H1 (cell line): ENCODE results near the gene RABGGTA. TPM values are rescaled to one million over a fixed set of nuclear protein-coding genes. Genes with fewer than 3 reads are reported as not detected.

Experiments
- CTCF ChIA-PET: fragments of 300-600 bp; sonication (Branson Sonifier 250); formaldehyde crosslinking; loops from one replicate; lab custom pipeline; 2021; ENCODE audit not compliant: partially characterized antibody; lab: Charles Lee
- POLR2A ChIA-PET: fragments of 300-600 bp; sonication (Branson Sonifier 250); formaldehyde crosslinking; loops from one replicate; lab custom pipeline; 2021; ENCODE audit warnings: inconsistent platforms; ENCODE audit not compliant: partially characterized antibody; lab: Charles Lee
- DNase-seq, 2 experiments: peaks; one replicate each; pipeline versions ENCODE4 v3.0.0 to v3.0.0-alpha.2; 2010 to 2022; ENCODE audit warnings: low spot score in 2 of 2, low read depth in 1 of 2, mixed read lengths in 1 of 2
- FAIRE-seq: peaks from 2 replicates; lab custom pipeline; 2011; peaks lifted over from hg19 to GRCh38; lab: Jason Lieb, UNC
- H2AFZ ChIP-seq: 2 replicates; pipeline ENCODE4 v1.8.1; 2012; ENCODE audit warnings: low read length, inconsistent platforms
- H2AK5ac ChIP-seq: 2 replicates; pipeline ENCODE4 v1.6.1; 2013; ENCODE audit warnings: low read depth, low read length
- H2BK120ac ChIP-seq: replicated peaks from 2 replicates; pipeline ENCODE3; 2013; ENCODE audit warnings: low read depth, low read length, inconsistent platforms
- H2BK12ac ChIP-seq: 2 replicates; pipeline ENCODE4 v1.6.1; 2013; ENCODE audit warnings: low read depth, low read length
- H2BK15ac ChIP-seq: 2 replicates; pipeline ENCODE4 v1.6.1; 2013; ENCODE audit warnings: low read length
- H2BK20ac ChIP-seq: 2 replicates; pipeline ENCODE4 v1.6.1; 2013; ENCODE audit warnings: low read length
- H2BK5ac ChIP-seq: 2 replicates; pipeline ENCODE4 v1.6.1; 2013; ENCODE audit warnings: low read depth, low read length
- H3K14ac ChIP-seq: 2 replicates; pipeline ENCODE4 v1.6.1; 2013; ENCODE audit warnings: inconsistent platforms; ENCODE audit not compliant: insufficient read length
- H3K18ac ChIP-seq: 2 replicates; pipeline ENCODE4 v1.6.1; 2013; ENCODE audit warnings: low read length; ENCODE audit errors: extremely low read depth
- H3K23ac ChIP-seq: 2 replicates; pipeline ENCODE4 v1.6.1; 2013; ENCODE audit warnings: inconsistent platforms; ENCODE audit not compliant: insufficient read length
- H3K23me2 ChIP-seq: 2 replicates; pipeline ENCODE4 v1.6.1; 2013; ENCODE audit warnings: low read depth, low read length
- H3K27ac ChIP-seq: 2 replicates; pipeline ENCODE4 v1.6.1; 2011; ENCODE audit warnings: low read depth, low read length, inconsistent platforms
- H3K27me3 ChIP-seq, 4 experiments: replicated peaks in 1 of 4; 1 replicate in 1 of 4; 2 replicates in 3 of 4; pipeline versions ENCODE4 v1.6.1 to v1.8.1; 2011 to 2013; ENCODE audit warnings: low read length in 3 of 4, mild to moderate bottlenecking in 3 of 4, inconsistent platforms in 2 of 4, mixed read lengths in 2 of 4, moderate library complexity in 1 of 4; ENCODE audit not compliant: control insufficient read depth in 3 of 4, insufficient read depth in 3 of 4; ENCODE audit errors: extremely low read depth in 1 of 4
- H3K36me3 ChIP-seq, 4 experiments: 2 replicates each; pipeline versions ENCODE4 v1.6.1 to v1.8.1; 2011 to 2013; ENCODE audit warnings: mild to moderate bottlenecking in 4 of 4, low read length in 3 of 4, moderate library complexity in 2 of 4, control low read depth in 1 of 4, inconsistent platforms in 1 of 4; ENCODE audit not compliant: insufficient read depth in 4 of 4, control insufficient read depth in 2 of 4
- H3K4ac ChIP-seq: replicated peaks from 2 replicates; pipeline ENCODE3; 2013; ENCODE audit warnings: low read length, low read depth, mixed read lengths, inconsistent platforms; ENCODE audit not compliant: insufficient read length
- H3K4me1 ChIP-seq, 4 experiments: replicated peaks in 1 of 4; 1 replicate in 1 of 4; 2 replicates in 3 of 4; pipeline versions ENCODE4 v1.6.1 to v1.8.1; 2011 to 2013; ENCODE audit warnings: low read length in 3 of 4, inconsistent platforms in 2 of 4, mixed read lengths in 1 of 4; ENCODE audit not compliant: insufficient read depth in 4 of 4, control insufficient read depth in 3 of 4
- H3K4me2 ChIP-seq, 2 experiments: 2 replicates each; pipeline versions ENCODE4 v1.6.1 to v1.8.1; 2011 to 2013; ENCODE audit warnings: low read depth in 2 of 2, low read length in 2 of 2, control low read depth in 1 of 2, inconsistent platforms in 1 of 2, mild to moderate bottlenecking in 1 of 2; ENCODE audit not compliant: insufficient read depth in 1 of 2
- H3K4me3 ChIP-seq, 4 experiments: fragments of 200-600, 300-600 bp in 1 of 4; sonication (generic), shearing (Covaris generic), sonication (Bioruptor Twin) in 1 of 4; 2 replicates each; pipeline versions ENCODE4 v1.5.1 to v1.8.1; 2011 to 2016; ENCODE audit warnings: low read length in 4 of 4, low read depth in 3 of 4, control low read depth in 2 of 4, inconsistent platforms in 2 of 4, mild to moderate bottlenecking in 2 of 4, mixed read lengths in 1 of 4, moderate library complexity in 1 of 4; ENCODE audit not compliant: insufficient read depth in 2 of 4; ENCODE audit errors: extremely low read depth in 1 of 4
- H3K56ac ChIP-seq: replicated peaks from 2 replicates; pipeline ENCODE3; 2013; ENCODE audit warnings: low read depth, mild to moderate bottlenecking, mixed read lengths, low read length, inconsistent platforms; ENCODE audit not compliant: insufficient read length
- H3K79me1 ChIP-seq: 2 replicates; pipeline ENCODE4 v1.6.1; 2013; ENCODE audit warnings: low read depth, low read length, control low read depth
- H3K79me2 ChIP-seq, 2 experiments: 2 replicates each; pipeline versions ENCODE4 v1.6.1 to v1.8.1; 2012 to 2013; ENCODE audit warnings: low read length in 2 of 2, mild to moderate bottlenecking in 2 of 2, inconsistent platforms in 1 of 2; ENCODE audit not compliant: insufficient read depth in 2 of 2, control insufficient read depth in 1 of 2
- H3K9ac ChIP-seq, 4 experiments: replicated peaks in 1 of 4; 1 replicate in 1 of 4; 2 replicates in 3 of 4; pipeline versions ENCODE4 v1.6.1 to v1.8.1; 2011 to 2013; ENCODE audit warnings: low read depth in 3 of 4, low read length in 3 of 4, control low read depth in 2 of 4, mild to moderate bottlenecking in 2 of 4, moderate library complexity in 2 of 4, inconsistent platforms in 1 of 4; ENCODE audit errors: extremely low read depth in 1 of 4
- H3K9me3 ChIP-seq, 2 experiments: 2 replicates each; pipeline versions ENCODE4 v1.6.1 to v1.8.1; 2012 to 2013; ENCODE audit warnings: mild to moderate bottlenecking in 2 of 2, moderate library complexity in 2 of 2, control low read depth in 1 of 2, inconsistent platforms in 1 of 2, low read depth in 1 of 2, low read length in 1 of 2, mixed read lengths in 1 of 2; ENCODE audit not compliant: insufficient read depth in 2 of 2
- H4K20me1 ChIP-seq, 2 experiments: replicated peaks in 1 of 2; 2 replicates each; pipeline versions ENCODE3 to v1.8.1; 2011 to 2013; ENCODE audit warnings: inconsistent platforms in 2 of 2, low read length in 2 of 2, mild to moderate bottlenecking in 1 of 2; ENCODE audit not compliant: insufficient read depth in 2 of 2, control insufficient read depth in 1 of 2
- H4K5ac ChIP-seq: 2 replicates; pipeline ENCODE4 v1.6.1; 2013; ENCODE audit warnings: low read length, low read depth, mixed read lengths, inconsistent platforms; ENCODE audit not compliant: insufficient read length
- H4K8ac ChIP-seq: 2 replicates; pipeline ENCODE4 v1.8.0; 2013; ENCODE audit warnings: mild to moderate bottlenecking, moderate library complexity, low read length, inconsistent platforms; ENCODE audit not compliant: insufficient read depth; ENCODE audit errors: extremely low read depth
- H4K91ac ChIP-seq: replicated peaks from 2 replicates; pipeline ENCODE3; 2013; ENCODE audit warnings: low read length, mixed read lengths, inconsistent platforms; ENCODE audit not compliant: insufficient read length
- CBX5 ChIP-seq: fragments of 300-800, 300-1000 bp; sonication (generic); IDR thresholded peaks from 2 replicates; pipeline ENCODE4 v1.7.1; 2016; ENCODE audit warnings: antibody characterized with exemption, low read length, low read depth
- CBX8 ChIP-seq: fragments of 300-800, 300-1000 bp; sonication (generic); IDR thresholded peaks from 2 replicates; pipeline ENCODE4 v1.7.1; 2016; ENCODE audit warnings: low read depth, low read length, borderline replicate concordance
- EGR1 ChIP-seq: IDR thresholded peaks from 2 replicates; pipeline ENCODE4 v1.6.1; 2011; ENCODE audit warnings: low read depth, low read length, borderline replicate concordance
- GABPA ChIP-seq: IDR thresholded peaks from 2 replicates; pipeline ENCODE4 v1.6.1; 2011; ENCODE audit warnings: mild to moderate bottlenecking, low read length, moderate library complexity, borderline replicate concordance; ENCODE audit not compliant: insufficient read depth
- HDAC6 ChIP-seq: IDR thresholded peaks from one replicate; pipeline ENCODE4 v1.7.1; 2012; ENCODE audit warnings: low read depth, mild to moderate bottlenecking, inconsistent platforms, low read length, moderate library complexity
- KDM1A ChIP-seq: fragments of 200-600, 300-600 bp; sonication (generic); IDR thresholded peaks from 2 replicates; pipeline ENCODE4 v1.7.1; 2016; ENCODE audit warnings: mild to moderate bottlenecking, low read length, borderline replicate concordance
- PHF8 ChIP-seq: fragments of 200-600 bp; sonication (generic); conservative IDR thresholded peaks from 2 replicates; pipeline ENCODE4 v1.7.1; 2012; ENCODE audit warnings: low read depth, mild to moderate bottlenecking, inconsistent platforms, low read length, moderate library complexity
- POU5F1 ChIP-seq: IDR thresholded peaks from 2 replicates; pipeline ENCODE4 v1.6.1; 2011; ENCODE audit warnings: low read depth, mild to moderate bottlenecking, low read length, moderate library complexity
- RAD21 ChIP-seq, 2 experiments: IDR thresholded peaks in 1 of 2; conservative IDR thresholded peaks in 1 of 2; 2 replicates each; pipeline ENCODE4 v1.6.1; 2011; ENCODE audit warnings: low read depth in 2 of 2, low read length in 2 of 2, improper control_type of control experiment in 1 of 2, inconsistent platforms in 1 of 2, mild to moderate bottlenecking in 1 of 2, moderate library complexity in 1 of 2
- SIN3A ChIP-seq, 2 experiments: IDR thresholded peaks in 1 of 2; conservative IDR thresholded peaks in 1 of 2; 2 replicates each; pipeline ENCODE4 v1.6.1; 2011 to 2012; ENCODE audit warnings: low read length in 2 of 2, improper control_type of control experiment in 1 of 2, low read depth in 1 of 2, mild to moderate bottlenecking in 1 of 2
- SP1 ChIP-seq: IDR thresholded peaks from 2 replicates; pipeline ENCODE4 v1.6.1; 2011; ENCODE audit warnings: low read depth, low read length
- TBP ChIP-seq: IDR thresholded peaks from 2 replicates; pipeline ENCODE4 v1.6.1; 2011; ENCODE audit warnings: low read depth, low read length, improper control_type of control experiment
- TCF12 ChIP-seq: IDR thresholded peaks from 2 replicates; pipeline ENCODE4 v1.6.1; 2011; ENCODE audit warnings: low read depth, mild to moderate bottlenecking, low read length
- WGBS, 2 experiments: shearing (Covaris generic) in 1 of 2; methylation state at CpG; one replicate each; pipeline versions ENCODE4 v1.1.6 to v1.1.7; 2013 to 2015; ENCODE audit warnings: low lambda C conversion rate in 2 of 2, mixed read lengths in 2 of 2, inconsistent platforms in 1 of 2, low coverage in 1 of 2, missing lambda C conversion rate in 1 of 2; ENCODE audit not compliant: insufficient replicate concordance in 2 of 2, insufficient coverage in 1 of 2, insufficient read length in 1 of 2; ENCODE audit errors: extremely low coverage in 1 of 2, missing lambda C conversion rate in 1 of 2; 5-methylcytosine and 5-hydroxymethylcytosine counted together
- polyA plus RNA-seq, 7 experiments: library from polyadenylated mRNA; depleted of rRNA in 3 of 7; stranded (reverse) in 5 of 7; unstranded in 2 of 7; fragments of >200 nt in 5 of 7; fragments of 200-250 nt in 2 of 7; gene quantifications; 1 replicate in 5 of 7; 2 replicates in 1 of 7; 4 replicates in 1 of 7; pipeline versions ENCODE4 v1.2.1 to v1.2.3, GENCODE V29; 2011 to 2013; ENCODE audit warnings: missing spikeins in 2 of 7, mixed read lengths in 2 of 7
- total RNA-seq: library from RNA; stranded (reverse); fragmentation: NEBNext Ultra II Directional; extraction: Animal tissue kit (Norgen Biotek cat#: 25700); gene quantifications from 2 replicates; pipeline ENCODE4 v1.2.1, GENCODE V29; 2021
- TF ChIP-seq, protein P1 (sequence below): IDR thresholded peaks from 2 replicates; pipeline ENCODE4 v1.6.1; 2012; ENCODE audit warnings: inconsistent platforms

Gene RABGGTA
- total and polyA plus RNA-seq, 2 of the 8 experiments (the other 6 are each of a cell fraction or from before 2014, with no cell fraction given), result 16.0 to 49.8 TPM

GRCh38 chr14:24247422-24247821, 24.0 kb downstream of the RABGGTA start:
- Histone ChIP-seq H3K56ac (no peak overlapping the region), H3K18ac (no peak overlapping the region), H3K4ac (no peak overlapping the region), H4K91ac (no peak overlapping the region), H3K23ac (no peak overlapping the region), H3K9me3 (no peaks in the 10 kb centered on the region), H4K8ac (no peak overlapping the region), H3K23me2 (peaks cover 2% of the 10 kb centered on the region; the same call in 1 of the 2 replicates), H3K4me1 (peaks cover 0 to 4% (median 0%) of the 10 kb centered on the region in 4 experiments; a peak in 2 of 7 replicates), H3K79me1 (no peaks in the 10 kb centered on the region), H2BK12ac (no peak overlapping the region), H2BK20ac (no peak overlapping the region), H3K27ac (no peak overlapping the region), H2BK15ac (no peak overlapping the region), H4K5ac (no peak overlapping the region), H2BK5ac (no peak overlapping the region), H3K4me2 (no peak overlapping the region), H4K20me1 (no peaks in the 10 kb centered on the region), H2BK120ac (no peak overlapping the region), H3K4me3 (no peak overlapping the region), H3K9ac (no peak overlapping the region), H3K36me3 (no peaks in the 10 kb centered on the region), H3K27me3 (no peaks in the 10 kb centered on the region), H3K79me2 (no peaks in the 10 kb centered on the region), H2AFZ (no peak overlapping the region), H3K14ac (no peak overlapping the region), H2AK5ac (no peak overlapping the region)
- DNase-seq, result no peak
- WGBS, 2 experiments, result 84 to 100% methylated on average over 2 to 6 of the region's 7 CpGs
- CTCF ChIA-PET, result interaction anchor here (1.0 to 9.4 kb wide), 7 partner anchors 23 to 64 kb away, joined by 3 to 163 read pairs (median 14); partner anchors contain the start of genes CIDEB, DHRS1, LTB4R and NOP9
- POLR2A ChIA-PET, result interaction anchor here (0.8 to 4.2 kb wide), 12 partner anchors 10 to 59 kb away, joined by 3 to 20 read pairs (median 4); partner anchors contain the start of genes CHMP4A, DHRS1, NOP9 and RABGGTA
- no peak for FAIRE-seq
- TF ChIP-seq HDAC6 (no peak), TBP (no peak), KDM1A (no peak), CBX5 (no peak), RAD21 (IDR thresholded peaks at IDR 0.05 in 1 of 2, conservative IDR thresholded peaks at IDR 0.05 in 1 of 2; ENCODE audit: low read depth in 2 of 2, low read length in 2 of 2) (no peak), POU5F1 (no peak), SIN3A (conservative IDR thresholded peaks at IDR 0.05 in 1 of 2, IDR thresholded peaks at IDR 0.05 in 1 of 2; ENCODE audit: low read depth in 1 of 2, low read length in 2 of 2) (no peak), GABPA (no peak), SP1 (no peak), CBX8 (no peak), EGR1 (no peak), TCF12 (no peak), PHF8 (no peak)
- TF ChIP-seq, protein P1, sequence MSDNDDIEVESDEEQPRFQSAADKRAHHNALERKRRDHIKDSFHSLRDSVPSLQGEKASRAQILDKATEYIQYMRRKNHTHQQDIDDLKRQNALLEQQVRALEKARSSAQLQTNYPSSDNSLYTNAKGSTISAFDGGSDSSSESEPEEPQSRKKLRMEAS, result no peak
